DOHH2 (cell line): ENCODE measurements around the gene BRICD5.

Experiments used
- H3F3A ChIP-seq: fragments of 200-600 bp; sonication (generic), shearing (Covaris generic); 2 replicates; pipeline ENCODE4 v1.6.0; 2016; ENCODE audit warnings: antibody characterized with exemption, mild to moderate bottlenecking; ENCODE audit not compliant: control insufficient read depth, insufficient read depth
- H3K27ac ChIP-seq: fragments of 200-600 bp; sonication (generic); 2 replicates; pipeline ENCODE4 v1.5.1; 2014; ENCODE audit warnings: low read depth, mild to moderate bottlenecking, low read length, moderate library complexity
- H3K27me3 ChIP-seq: fragments of 200-600 bp; sonication (generic); 2 replicates; pipeline ENCODE4 v1.6.1; 2014; ENCODE audit warnings: mild to moderate bottlenecking, low read length, mixed read lengths; ENCODE audit not compliant: control insufficient read depth
- H3K36me3 ChIP-seq: fragments of 200-600 bp; sonication (generic); 2 replicates; pipeline ENCODE4 v1.6.1; 2014; ENCODE audit warnings: mild to moderate bottlenecking, low read length, moderate library complexity, mixed read lengths; ENCODE audit not compliant: control insufficient read depth
- H3K4me1 ChIP-seq: fragments of 200-600 bp; sonication (generic); 2 replicates; pipeline ENCODE4 v1.6.1; 2014; ENCODE audit warnings: mild to moderate bottlenecking, low read length, mixed read lengths; ENCODE audit not compliant: control insufficient read depth
- H3K4me2 ChIP-seq: fragments of 200-600 bp; sonication (generic); 2 replicates; pipeline ENCODE4 v1.6.0; 2014; ENCODE audit warnings: mild to moderate bottlenecking, low read length, moderate library complexity
- H3K4me3 ChIP-seq: fragments of 200-600 bp; sonication (generic); 2 replicates; pipeline ENCODE4 v1.5.1; 2014; ENCODE audit warnings: mild to moderate bottlenecking, low read length, mixed read lengths
- H3K79me2 ChIP-seq: fragments of 200-600 bp; sonication (generic); 2 replicates; pipeline ENCODE4 v1.6.1; 2014; ENCODE audit warnings: mild to moderate bottlenecking, low read length, mixed read lengths; ENCODE audit not compliant: control insufficient read depth
- H3K9me2 ChIP-seq: fragments of 200-600 bp; sonication (generic); replicated peaks from 2 replicates; pipeline ENCODE4 v1.6.1; 2014; ENCODE audit warnings: mild to moderate bottlenecking, low read length, mixed read lengths; ENCODE audit not compliant: control insufficient read depth
- H3K9me3 ChIP-seq: fragments of 200-600 bp; sonication (generic); 2 replicates; pipeline ENCODE4 v1.6.1; 2014; ENCODE audit warnings: antibody characterized with exemption, low read length, mixed read lengths; ENCODE audit not compliant: control insufficient read depth, insufficient read depth
- H4K20me1 ChIP-seq: fragments of 200-600 bp; sonication (generic); 2 replicates; pipeline ENCODE4 v1.6.0; 2014; ENCODE audit warnings: low read depth, mild to moderate bottlenecking, antibody characterized with exemption, low read length, moderate library complexity; ENCODE audit not compliant: control insufficient read depth, insufficient read depth
- EZH2phosphoT487 ChIP-seq: fragments of 200-600 bp; sonication (generic); IDR thresholded peaks from 2 replicates; pipeline ENCODE4 v1.6.1; 2017; ENCODE audit warnings: borderline replicate concordance, mild to moderate bottlenecking, antibody characterized with exemption, low read length, moderate library complexity, mixed read lengths
- TF ChIP-seq, protein P1 (sequence below): fragments of 200-600 bp; sonication (generic); IDR thresholded peaks from one replicate; pipeline ENCODE4 v1.5.1; 2014; ENCODE audit warnings: antibody characterized with exemption, mild to moderate bottlenecking, low read depth, low read length; ENCODE audit not compliant: poor library complexity, severe bottlenecking

BRICD5 gene

DNA sequence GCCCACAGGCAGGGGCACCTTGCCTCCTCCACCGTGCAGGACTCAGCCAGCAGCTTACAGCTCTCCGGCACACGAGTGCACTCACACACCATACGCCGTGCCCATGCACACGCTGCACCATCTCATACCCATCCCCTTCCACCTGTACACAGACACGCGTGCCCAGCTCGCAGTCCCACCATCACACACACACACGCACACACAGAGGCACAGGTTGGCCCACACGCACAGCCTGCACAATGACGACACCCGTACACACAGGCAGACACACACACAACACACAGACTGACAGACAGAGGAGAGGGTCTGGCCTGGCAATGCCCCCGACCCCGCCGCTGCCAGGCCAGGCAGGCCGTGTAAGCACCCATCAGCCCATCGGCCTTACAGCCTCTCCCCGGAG is 26.3 kb downstream of the BRICD5 start:
- Histone ChIP-seq H4K20me1 (no peaks in the 10 kb centered on the region), H3K4me2 (no peak overlapping the region), H3K27ac (no peak overlapping the region), H3F3A (no peaks in the 10 kb centered on the region), H3K4me3 (no peak overlapping the region), H3K4me1 (0 out of 2 replicates have a peak, but pooled peaks cover 2% of the 10 kb centered on the region), H3K36me3 (peaks cover 7% of the 10 kb centered on the region; the same call in 1 of the 2 replicates), H3K27me3 (no peaks in the 10 kb centered on the region), H3K9me3 (no peaks in the 10 kb centered on the region), H3K79me2 (no peaks in the 10 kb centered on the region), H3K9me2 (no peaks in the 10 kb centered on the region)
- TF ChIP-seq EZH2phosphoT487: no peak
- TF ChIP-seq, protein P1, sequence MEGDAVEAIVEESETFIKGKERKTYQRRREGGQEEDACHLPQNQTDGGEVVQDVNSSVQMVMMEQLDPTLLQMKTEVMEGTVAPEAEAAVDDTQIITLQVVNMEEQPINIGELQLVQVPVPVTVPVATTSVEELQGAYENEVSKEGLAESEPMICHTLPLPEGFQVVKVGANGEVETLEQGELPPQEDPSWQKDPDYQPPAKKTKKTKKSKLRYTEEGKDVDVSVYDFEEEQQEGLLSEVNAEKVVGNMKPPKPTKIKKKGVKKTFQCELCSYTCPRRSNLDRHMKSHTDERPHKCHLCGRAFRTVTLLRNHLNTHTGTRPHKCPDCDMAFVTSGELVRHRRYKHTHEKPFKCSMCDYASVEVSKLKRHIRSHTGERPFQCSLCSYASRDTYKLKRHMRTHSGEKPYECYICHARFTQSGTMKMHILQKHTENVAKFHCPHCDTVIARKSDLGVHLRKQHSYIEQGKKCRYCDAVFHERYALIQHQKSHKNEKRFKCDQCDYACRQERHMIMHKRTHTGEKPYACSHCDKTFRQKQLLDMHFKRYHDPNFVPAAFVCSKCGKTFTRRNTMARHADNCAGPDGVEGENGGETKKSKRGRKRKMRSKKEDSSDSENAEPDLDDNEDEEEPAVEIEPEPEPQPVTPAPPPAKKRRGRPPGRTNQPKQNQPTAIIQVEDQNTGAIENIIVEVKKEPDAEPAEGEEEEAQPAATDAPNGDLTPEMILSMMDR: no peak

DNA sequence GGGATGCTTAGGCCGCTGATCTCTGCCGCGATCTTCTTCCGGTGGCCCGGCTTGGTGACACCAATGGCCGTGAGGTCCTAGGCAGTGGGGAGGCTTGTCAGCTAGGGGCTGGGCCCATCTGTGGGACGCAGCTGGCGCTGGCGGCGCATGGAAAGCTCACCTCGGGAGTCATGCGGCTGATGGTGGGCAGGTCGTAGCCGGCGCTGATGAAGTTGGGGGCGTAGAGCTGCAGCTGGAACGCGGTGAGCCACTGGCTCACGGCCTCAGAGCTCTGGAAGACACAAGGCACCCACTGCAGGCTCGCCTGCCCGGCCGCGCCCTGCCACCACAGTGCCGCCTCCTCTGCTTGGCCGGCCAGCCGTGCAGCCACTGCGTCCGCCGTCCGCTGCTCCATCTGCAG is 27.0 kb downstream of the BRICD5 start:
- no peaks in the 10 kb centered on the region for H3K9me3 ChIP-seq
- no peaks in the 10 kb centered on the region for H3K9me2 ChIP-seq
- TF ChIP-seq, protein P1: no peak
- TF ChIP-seq EZH2phosphoT487: no peak
- no peaks in the 10 kb centered on the region for H3K79me2 ChIP-seq
- H4K20me1 ChIP-seq: no peaks in the 10 kb centered on the region
- H3K4me1 ChIP-seq: 0 out of 2 replicates have a peak, but pooled peaks cover 2% of the 10 kb centered on the region
- H3K27ac ChIP-seq: no peak overlapping the region
- no peak overlapping the region for H3K4me3 ChIP-seq
- H3K27me3 ChIP-seq: no peaks in the 10 kb centered on the region
- peaks cover 7% of the 10 kb centered on the region; the same call in 1 of the 2 replicates for H3K36me3 ChIP-seq
- H3F3A ChIP-seq: no peaks in the 10 kb centered on the region
- no peak overlapping the region for H3K4me2 ChIP-seq

GRCh38 chr16:2181952-2182351 is 28.7 kb downstream of the BRICD5 start:
- Histone ChIP-seq H3K4me1 (0 out of 2 replicates have a peak, but pooled peaks cover 2% of the 10 kb centered on the region), H3K27ac (no peak overlapping the region), H3K4me2 (no peak overlapping the region), H3K27me3 (no peaks in the 10 kb centered on the region), H4K20me1 (no peaks in the 10 kb centered on the region), H3F3A (no peaks in the 10 kb centered on the region), H3K79me2 (no peaks in the 10 kb centered on the region), H3K9me3 (no peaks in the 10 kb centered on the region), H3K36me3 (peaks cover 22% of the 10 kb centered on the region), H3K4me3 (no peak overlapping the region), H3K9me2 (no peaks in the 10 kb centered on the region)
- TF ChIP-seq, protein P1: no peak
- TF ChIP-seq EZH2phosphoT487: no peak
